RWPE1 (cell line): Measurements from ENCODE around the gene TFCP2L1.

Experiments
- CTCF ChIA-PET: fragments of 350-600 bp; sonication (Branson Sonifier 250); formaldehyde crosslinking; extraction: SDS; loops from one replicate; lab custom pipeline; 2021; lab: Yijun Ruan, JAX
- POLR2A ChIA-PET: fragments of 400-600 bp; formaldehyde crosslinking; extraction: SDS; loops from one replicate; lab custom pipeline; 2020; ENCODE audit warnings: antibody characterized with exemption; ENCODE audit not compliant: low non-redundant PET; lab: Yijun Ruan, JAX
- DNase-seq: peaks from one replicate; pipeline ENCODE4 v3.0.0; 2012; ENCODE audit warnings: low spot score
- H3K27ac ChIP-seq: fragments of 450-650 bp; 2 replicates; pipeline ENCODE4 v1.5.1; 2017
- TF ChIP-seq, protein P1 (sequence below): fragments of 450-650 bp; conservative IDR thresholded peaks from 2 replicates; pipeline ENCODE4 v1.5.1; 2017; ENCODE audit warnings: low read depth, mild to moderate bottlenecking

Gene TFCP2L1

DNA sequence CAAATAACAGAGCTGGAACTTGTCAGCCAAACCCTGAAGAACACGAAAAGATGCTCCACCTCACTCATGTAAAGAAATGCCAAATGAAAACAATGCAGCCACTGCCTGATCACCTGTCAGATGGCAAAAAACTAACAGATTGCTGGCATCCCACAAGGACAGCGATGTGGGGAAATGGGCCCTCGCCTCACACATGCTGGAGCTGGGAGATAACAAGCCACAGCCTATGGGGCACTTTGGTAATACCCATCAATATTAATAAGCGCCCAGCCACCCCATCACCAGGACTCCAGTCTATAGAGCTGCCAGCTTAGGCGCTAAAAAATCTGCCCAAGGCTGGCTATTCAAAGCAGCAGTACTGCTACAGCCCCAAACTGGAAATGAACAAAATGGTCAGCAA is 27.0 kb downstream of the TFCP2L1 start:
- ChIA-PET POLR2A (no interaction called here), CTCF (interaction anchor here (0.6 kb wide), 1 partner anchor 39 kb away, joined by 3 read pairs; no protein-coding TSS in a partner anchor)
- H3K27ac ChIP-seq: peak overlapping the region; percentile 79
- TF ChIP-seq, protein P1, sequence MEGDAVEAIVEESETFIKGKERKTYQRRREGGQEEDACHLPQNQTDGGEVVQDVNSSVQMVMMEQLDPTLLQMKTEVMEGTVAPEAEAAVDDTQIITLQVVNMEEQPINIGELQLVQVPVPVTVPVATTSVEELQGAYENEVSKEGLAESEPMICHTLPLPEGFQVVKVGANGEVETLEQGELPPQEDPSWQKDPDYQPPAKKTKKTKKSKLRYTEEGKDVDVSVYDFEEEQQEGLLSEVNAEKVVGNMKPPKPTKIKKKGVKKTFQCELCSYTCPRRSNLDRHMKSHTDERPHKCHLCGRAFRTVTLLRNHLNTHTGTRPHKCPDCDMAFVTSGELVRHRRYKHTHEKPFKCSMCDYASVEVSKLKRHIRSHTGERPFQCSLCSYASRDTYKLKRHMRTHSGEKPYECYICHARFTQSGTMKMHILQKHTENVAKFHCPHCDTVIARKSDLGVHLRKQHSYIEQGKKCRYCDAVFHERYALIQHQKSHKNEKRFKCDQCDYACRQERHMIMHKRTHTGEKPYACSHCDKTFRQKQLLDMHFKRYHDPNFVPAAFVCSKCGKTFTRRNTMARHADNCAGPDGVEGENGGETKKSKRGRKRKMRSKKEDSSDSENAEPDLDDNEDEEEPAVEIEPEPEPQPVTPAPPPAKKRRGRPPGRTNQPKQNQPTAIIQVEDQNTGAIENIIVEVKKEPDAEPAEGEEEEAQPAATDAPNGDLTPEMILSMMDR: no peak
- no peak for DNase-seq

DNA sequence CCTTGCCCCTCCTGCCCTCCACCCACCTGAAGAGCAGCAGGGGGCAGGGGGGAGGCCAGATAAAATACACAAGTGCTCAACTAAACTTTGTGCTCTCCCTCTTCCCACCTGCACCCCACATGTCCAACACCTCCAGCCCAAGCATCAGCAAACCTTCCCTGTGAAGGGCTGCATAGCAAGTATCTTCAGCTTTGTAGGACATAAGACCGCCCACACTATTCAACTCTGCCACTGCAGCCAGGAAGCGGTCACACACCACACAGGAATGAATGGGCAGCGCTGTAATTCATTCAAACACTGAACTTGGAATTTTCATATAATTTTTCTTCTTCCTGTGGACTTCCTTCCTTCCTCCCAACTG is 27.5 kb downstream of the TFCP2L1 start:
- ChIA-PET POLR2A (no interaction called here), CTCF (interaction anchor here (1.5 kb wide), 1 partner anchor 10 kb away, joined by 4 read pairs; no protein-coding TSS in a partner anchor)
- H3K27ac ChIP-seq: peak overlapping the region; percentile 79
- TF ChIP-seq, protein P1: no peak
- no peak for DNase-seq

DNA sequence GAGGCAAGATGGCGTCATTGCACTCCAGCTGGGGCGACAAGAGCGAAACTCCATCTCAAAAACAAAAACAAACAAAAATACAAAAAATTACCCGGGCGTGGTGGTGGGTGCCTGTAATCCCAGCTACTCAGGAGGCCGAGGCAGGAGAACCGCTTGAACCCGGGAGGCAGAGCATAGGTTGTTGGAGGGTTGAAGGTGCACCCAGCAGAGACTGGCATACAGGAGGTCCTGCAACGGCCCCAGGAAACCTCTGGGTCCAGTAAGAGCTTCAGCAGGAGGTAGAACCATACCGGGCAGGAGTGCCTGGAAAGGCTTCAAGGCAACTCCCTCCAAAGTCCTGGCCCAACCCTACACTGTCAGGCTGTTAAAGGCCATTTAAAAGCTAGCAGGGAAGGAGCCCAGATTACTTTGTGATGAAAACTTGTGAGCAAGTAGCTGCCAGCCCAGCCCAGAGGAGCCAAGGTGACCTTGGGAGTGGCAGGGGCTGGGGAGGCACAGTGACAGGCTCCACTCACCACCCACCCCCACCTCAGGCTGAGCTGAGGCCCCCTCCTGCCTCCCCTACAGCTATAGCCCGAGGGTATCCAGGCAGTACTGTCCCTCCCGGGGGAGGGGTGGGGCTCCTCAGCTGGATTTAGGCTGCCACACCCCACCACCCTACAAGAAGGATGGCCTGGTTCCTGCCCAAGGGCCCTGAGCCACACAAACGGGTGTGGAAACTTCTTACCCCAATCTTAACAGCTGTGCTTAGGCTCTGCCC is 28.1 kb downstream of the TFCP2L1 start:
- CTCF ChIA-PET: interaction anchor here (1.5 kb wide), 1 partner anchor 9 kb away, joined by 4 read pairs; no protein-coding TSS in a partner anchor
- POLR2A ChIA-PET: no interaction called here
- TF ChIP-seq, protein P1: no peak
- H3K27ac ChIP-seq: peak overlapping the region; percentile 79
- DNase-seq: no peak

DNA sequence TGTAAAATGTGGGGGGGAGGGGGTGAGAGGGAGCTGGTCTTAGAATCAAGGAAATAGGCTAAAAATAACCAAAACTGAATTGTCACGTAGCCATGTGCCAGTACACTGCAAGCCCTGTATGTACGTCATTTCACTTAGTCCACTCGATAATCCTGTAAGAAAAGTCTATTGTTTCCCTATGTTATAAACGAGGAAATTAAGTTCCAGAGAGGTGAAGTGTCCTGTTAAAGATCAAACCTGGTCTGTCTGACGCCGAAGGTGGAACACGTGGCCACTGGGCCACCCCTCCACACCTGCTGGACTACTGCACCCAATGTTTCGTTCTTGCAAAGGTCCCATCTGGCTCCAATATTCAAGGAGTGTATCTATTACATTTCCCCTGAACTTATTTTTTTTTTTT is 29.6 kb downstream of the TFCP2L1 start:
- no peak for DNase-seq
- TF ChIP-seq, protein P1: no peak
- CTCF ChIA-PET: no interaction called here
- POLR2A ChIA-PET: no interaction called here
- H3K27ac ChIP-seq: no peak overlapping the region

DNA sequence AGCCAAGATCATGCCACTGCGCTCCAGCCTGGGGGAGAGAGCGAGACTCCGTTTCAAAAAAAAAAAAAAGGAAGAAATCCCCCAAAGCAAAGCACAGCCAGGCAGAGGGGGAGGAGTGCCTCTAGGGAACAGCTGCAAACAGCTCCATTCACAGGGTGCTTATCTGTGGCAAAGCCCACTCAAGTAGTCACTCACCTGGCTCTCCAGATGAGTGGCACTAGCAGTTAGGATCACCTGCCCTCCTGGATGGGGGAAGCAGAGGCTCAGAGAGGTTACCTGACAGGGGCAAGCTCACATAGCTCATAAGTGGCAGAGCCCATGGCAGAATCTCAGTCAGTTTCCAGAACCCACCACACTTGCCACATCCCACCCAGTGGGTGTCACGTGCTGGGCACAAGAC is 30.3 kb downstream of the TFCP2L1 start:
- TF ChIP-seq, protein P1: no peak
- DNase-seq: no peak
- ChIA-PET CTCF (no interaction called here), POLR2A (no interaction called here)
- no peak overlapping the region for H3K27ac ChIP-seq

DNA sequence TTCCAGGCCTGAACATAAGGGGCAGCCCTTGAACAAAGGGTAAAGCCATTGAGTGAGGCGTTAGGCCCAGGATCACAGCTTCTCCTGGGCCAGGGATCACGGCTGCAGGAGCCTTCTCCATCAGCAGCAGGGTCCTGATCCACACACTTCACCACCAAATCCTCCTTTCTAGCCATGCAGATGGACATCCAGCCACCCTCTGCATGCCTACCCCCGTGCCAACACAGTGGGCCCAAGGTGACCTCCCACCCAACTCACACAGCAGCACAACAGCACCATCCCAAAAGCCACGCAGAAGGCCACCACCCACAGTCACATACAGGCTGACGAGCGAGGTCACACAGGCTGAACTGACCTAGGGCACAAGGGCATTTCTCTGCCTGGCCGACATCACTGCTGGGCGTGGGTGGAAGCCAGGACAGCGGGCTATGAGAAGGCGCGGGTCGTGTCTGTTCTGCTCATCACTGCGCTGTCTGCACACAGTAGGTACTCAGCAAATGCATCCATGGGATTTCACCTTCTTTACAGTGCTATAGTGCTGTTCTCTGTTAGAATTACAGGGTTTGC is 31.2 kb downstream of the TFCP2L1 start:
- H3K27ac ChIP-seq: 0 out of 2 replicates have a peak overlapping the region, but pooled peaks have one; percentile 6
- DNase-seq: no peak
- ChIA-PET CTCF (no interaction called here), POLR2A (no interaction called here)
- TF ChIP-seq, protein P1: no peak
